ENCODE measurements around the gene ESCO1. TPM values are rescaled to one million over a fixed set of nuclear protein-coding genes. Genes with fewer than 3 reads are reported as not detected.

ESCO1 gene, protein sequence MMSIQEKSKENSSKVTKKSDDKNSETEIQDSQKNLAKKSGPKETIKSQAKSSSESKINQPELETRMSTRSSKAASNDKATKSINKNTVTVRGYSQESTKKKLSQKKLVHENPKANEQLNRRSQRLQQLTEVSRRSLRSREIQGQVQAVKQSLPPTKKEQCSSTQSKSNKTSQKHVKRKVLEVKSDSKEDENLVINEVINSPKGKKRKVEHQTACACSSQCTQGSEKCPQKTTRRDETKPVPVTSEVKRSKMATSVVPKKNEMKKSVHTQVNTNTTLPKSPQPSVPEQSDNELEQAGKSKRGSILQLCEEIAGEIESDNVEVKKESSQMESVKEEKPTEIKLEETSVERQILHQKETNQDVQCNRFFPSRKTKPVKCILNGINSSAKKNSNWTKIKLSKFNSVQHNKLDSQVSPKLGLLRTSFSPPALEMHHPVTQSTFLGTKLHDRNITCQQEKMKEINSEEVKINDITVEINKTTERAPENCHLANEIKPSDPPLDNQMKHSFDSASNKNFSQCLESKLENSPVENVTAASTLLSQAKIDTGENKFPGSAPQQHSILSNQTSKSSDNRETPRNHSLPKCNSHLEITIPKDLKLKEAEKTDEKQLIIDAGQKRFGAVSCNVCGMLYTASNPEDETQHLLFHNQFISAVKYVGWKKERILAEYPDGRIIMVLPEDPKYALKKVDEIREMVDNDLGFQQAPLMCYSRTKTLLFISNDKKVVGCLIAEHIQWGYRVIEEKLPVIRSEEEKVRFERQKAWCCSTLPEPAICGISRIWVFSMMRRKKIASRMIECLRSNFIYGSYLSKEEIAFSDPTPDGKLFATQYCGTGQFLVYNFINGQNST
- total RNA-seq (2022; extraction: Qiagen RNA extraction; ENCODE audit: low read depth) = 5.0 to 11.3 TPM (median 9.8 TPM) in 5 replicates

DNA sequence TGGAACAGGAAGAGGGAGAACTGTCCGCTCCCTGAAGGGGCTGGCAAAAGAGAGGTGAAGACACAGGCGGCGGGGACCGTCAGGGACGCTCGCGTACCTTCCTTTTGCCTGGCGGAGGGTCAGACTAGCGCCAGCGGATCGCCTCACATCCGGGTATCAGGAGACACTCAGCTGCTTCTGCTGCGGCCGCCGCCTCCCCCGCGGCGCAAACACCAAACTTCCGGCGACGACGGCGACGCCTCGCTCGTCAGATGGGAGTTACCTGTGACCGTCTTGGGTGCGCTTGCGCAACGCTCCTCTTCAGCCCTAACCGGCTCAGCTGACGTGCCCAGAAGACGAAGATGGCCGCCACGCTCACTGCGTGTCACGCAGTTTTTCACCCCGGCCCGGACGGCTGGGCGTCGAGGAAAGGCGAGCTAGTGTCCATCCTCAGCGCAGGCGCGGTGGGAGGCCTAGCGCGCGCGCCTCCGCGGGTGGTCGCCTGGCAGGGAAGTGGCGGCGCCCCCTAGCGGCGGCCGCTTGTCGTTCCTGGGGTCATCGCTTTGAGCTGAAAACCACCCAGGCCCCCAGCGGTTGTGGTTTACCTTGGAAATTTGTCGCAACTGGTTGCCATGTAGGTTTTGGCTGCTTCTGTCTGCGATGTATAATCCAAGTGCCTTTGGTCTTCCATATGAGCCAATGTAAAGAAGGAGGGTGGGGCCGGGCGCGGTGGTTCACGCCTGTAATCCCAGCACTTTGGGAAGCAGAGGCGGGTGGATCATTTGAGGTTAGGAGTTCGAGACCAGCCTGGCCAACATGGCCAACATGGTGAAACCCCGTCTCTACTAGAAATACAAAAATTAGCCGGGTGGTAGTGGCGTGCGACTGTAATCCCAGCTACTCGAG is at the start of gene ESCO1:
Gene ESCO1, minus strand, starts transcription at position 179 of the 885 bp plus-strand sequence. CDS start 25,861 bp downstream, outside the sequence.

DNA sequence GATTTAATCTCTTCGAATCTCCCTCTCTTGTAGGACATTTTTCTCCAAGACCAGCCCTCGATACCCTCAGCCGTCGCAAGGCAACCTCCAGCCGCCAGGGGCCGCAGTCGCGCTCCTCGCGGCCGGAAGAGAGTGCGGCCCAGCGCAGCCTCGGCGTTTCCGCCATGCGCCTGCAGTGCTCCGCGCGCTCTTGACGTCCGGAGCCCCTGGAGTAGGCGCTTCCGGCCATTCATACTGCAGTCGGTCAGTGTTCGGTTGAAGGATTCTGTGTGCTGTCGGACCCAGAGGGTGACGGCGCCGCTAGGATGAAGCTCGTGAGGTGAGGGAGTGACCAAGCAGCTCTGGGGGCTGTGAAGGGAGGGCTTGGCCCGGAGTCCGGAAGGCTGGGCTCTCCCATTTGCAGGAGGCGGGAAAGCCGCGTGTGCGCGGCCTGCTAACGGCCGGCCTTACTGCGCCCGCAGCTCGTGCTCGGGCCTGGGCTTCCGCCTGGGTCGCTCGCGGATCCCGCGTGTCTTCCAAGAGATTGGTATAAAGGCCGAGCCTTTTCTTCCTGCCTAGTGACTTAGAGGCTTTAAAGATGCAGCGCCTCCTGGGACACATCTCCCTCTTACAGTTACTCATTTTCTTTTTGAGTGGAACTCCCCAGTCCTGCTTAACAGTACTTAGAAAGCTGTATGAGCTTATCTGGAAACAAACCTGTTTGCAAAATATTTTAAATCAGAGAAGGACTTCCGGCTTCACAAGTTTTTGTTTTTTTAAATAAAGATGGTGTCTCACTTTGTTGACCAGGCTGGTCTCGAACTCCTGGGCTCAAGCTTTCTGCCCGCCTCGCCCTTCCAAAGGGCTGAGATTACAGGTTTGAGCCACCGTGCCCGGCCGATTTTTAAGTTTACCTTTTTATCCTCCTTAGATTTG is 11.9 kb upstream of the ESCO1 start, which contains the start of gene SNRPD1:
Gene SNRPD1, plus strand, starts transcription at position 190 of the 915 bp plus-strand sequence. Its CDS starts 116 bp downstream, at position 306.

Other genes starting within 250 kb of the ESCO1 start
- 169 to 200 TPM (median 172 TPM) in 5 replicates for gene SNRPD1, start 11.6 kb upstream of the ESCO1 start, total RNA-seq (2022; extraction: Qiagen RNA extraction; ENCODE audit: low read depth)
- gene ABHD3, start 104.1 kb upstream of the ESCO1 start, total RNA-seq (2022; extraction: Qiagen RNA extraction; ENCODE audit: low read depth) = 18.7 to 24.0 TPM (median 23.3 TPM) in 5 replicates
- gene MIB1, start 140.1 kb upstream of the ESCO1 start, total RNA-seq (2022; extraction: Qiagen RNA extraction; ENCODE audit: low read depth) = 3.7 to 10.7 TPM (median 9.7 TPM) in 5 replicates

Data from A549 treated with RU486 at 1 μM for 4 hours (cell line).